IMR-90 (cell line): ENCODE measurements around the gene MT1A.

ENCODE experiments used
- BHLHE40 ChIP-seq: fragments of 150-350 bp; IDR thresholded peaks from 2 replicates; pipeline ENCODE4 v1.6.1; 2016; ENCODE audit warnings: mild to moderate bottlenecking, low read depth, low read length
- CEBPB ChIP-seq: IDR thresholded peaks from 2 replicates; pipeline ENCODE4 v1.6.1; 2012; ENCODE audit warnings: low read depth, low read length, improper control_type of control experiment
- CTCF ChIP-seq: conservative IDR thresholded peaks from 2 replicates; pipeline ENCODE4 v1.5.1; 2012; ENCODE audit warnings: mild to moderate bottlenecking, low read depth, low read length, improper control_type of control experiment
- ELK1 ChIP-seq: fragments of 150-350 bp; IDR thresholded peaks from 2 replicates; pipeline ENCODE4 v1.6.1; 2016; ENCODE audit warnings: low read depth, mild to moderate bottlenecking, low read length, moderate library complexity, borderline replicate concordance
- MXI1 ChIP-seq: IDR thresholded peaks from 2 replicates; pipeline ENCODE4 v1.6.1; 2012; ENCODE audit warnings: low read depth, mild to moderate bottlenecking, low read length, moderate library complexity, borderline replicate concordance
- NFE2L2 ChIP-seq: fragments of 150-350 bp; IDR thresholded peaks from 2 replicates; pipeline ENCODE4 v1.6.1; 2016; ENCODE audit warnings: low read depth, mild to moderate bottlenecking, low read length
- POLR2A ChIP-seq: IDR thresholded peaks from 2 replicates; pipeline ENCODE4 v1.6.1; 2012; ENCODE audit warnings: mild to moderate bottlenecking, low read depth, low read length
- RAD21 ChIP-seq: IDR thresholded peaks from 2 replicates; pipeline ENCODE4 v1.6.1; 2012; ENCODE audit warnings: low read length, improper control_type of control experiment
- RCOR1 ChIP-seq: IDR thresholded peaks from 2 replicates; pipeline ENCODE4 v1.6.1; 2012; ENCODE audit warnings: mild to moderate bottlenecking, low read length, improper control_type of control experiment; ENCODE audit not compliant: insufficient replicate concordance
- RFX5 ChIP-seq: IDR thresholded peaks from 2 replicates; pipeline ENCODE4 v1.8.0; 2012; ENCODE audit warnings: low read depth, mild to moderate bottlenecking, low read length, moderate library complexity
- SMC3 ChIP-seq: fragments of 150-350 bp; IDR thresholded peaks from 2 replicates; pipeline ENCODE4 v1.6.1; 2016; ENCODE audit warnings: low read depth, mild to moderate bottlenecking, antibody characterized with exemption, low read length, moderate library complexity
- USF2 ChIP-seq: fragments of 150-350 bp; IDR thresholded peaks from 2 replicates; pipeline ENCODE4 v1.6.1; 2017; ENCODE audit warnings: mild to moderate bottlenecking, antibody characterized with exemption, low read length, low read depth

- TF ChIP-seq RAD21 (no peak), CTCF (no peak), BHLHE40 (no peak), POLR2A (no peak), MXI1 (no peak), CEBPB (no peak), NFE2L2 (no peak), RCOR1 (no peak), RFX5 (no peak), ELK1 (no peak), USF2 (no peak), SMC3 (no peak)
Measured at GRCh38 chr16:56639045-56639444, 579 bp downstream of the MT1A start.
